Parathyroid adenoma (tissue), 2 donors: Measurements from ENCODE around the gene CAPN5.

ENCODE experiments used
- H2AFZ ChIP-seq: fragments of 300-600 bp; sonication (generic); one replicate; pipeline ENCODE4 v1.7.0; 2017; ENCODE audit warnings: antibody characterized with exemption, mild to moderate bottlenecking
- H3K27ac ChIP-seq: fragments of 300-600 bp; sonication (generic); one replicate; pipeline ENCODE4 v1.7.0; 2017
- H3K27me3 ChIP-seq: fragments of 300-600 bp; sonication (generic); one replicate; pipeline ENCODE4 v1.7.0; 2017; ENCODE audit warnings: low read length; ENCODE audit not compliant: control insufficient read depth, insufficient read depth
- H3K36me3 ChIP-seq: fragments of 300-600 bp; sonication (generic); one replicate; pipeline ENCODE4 v1.7.0; 2017; ENCODE audit warnings: low read length; ENCODE audit not compliant: control insufficient read depth, insufficient read depth
- H3K4me1 ChIP-seq: fragments of 300-600 bp; sonication (generic); one replicate; pipeline ENCODE4 v1.7.0; 2017; ENCODE audit warnings: control low read depth
- H3K4me2 ChIP-seq: fragments of 300-600 bp; sonication (generic); one replicate; pipeline ENCODE4 v1.7.0; 2017; ENCODE audit warnings: low read length
- H3K4me3 ChIP-seq: fragments of 300-600 bp; sonication (generic); one replicate; pipeline ENCODE4 v1.7.0; 2017; ENCODE audit warnings: low read depth, low read length
- H3K79me2 ChIP-seq: fragments of 300-600 bp; sonication (generic); one replicate; pipeline ENCODE4 v1.7.0; 2017; ENCODE audit warnings: control low read depth
- H3K9ac ChIP-seq: fragments of 300-600 bp; sonication (generic); one replicate; pipeline ENCODE4 v1.7.0; 2017; ENCODE audit warnings: mild to moderate bottlenecking
- H3K9me3 ChIP-seq: fragments of 300-600 bp; sonication (generic); one replicate; pipeline ENCODE4 v1.7.0; 2017; ENCODE audit warnings: low read length; ENCODE audit not compliant: control insufficient read depth
- TF ChIP-seq, protein P1 (sequence below): fragments of 300-600 bp; sonication (generic); IDR thresholded peaks from one replicate; pipeline ENCODE4 v1.7.0; 2017; ENCODE audit warnings: antibody characterized with exemption, mild to moderate bottlenecking
- donor health status: primary hyperparathyroidism.

Gene CAPN5

DNA sequence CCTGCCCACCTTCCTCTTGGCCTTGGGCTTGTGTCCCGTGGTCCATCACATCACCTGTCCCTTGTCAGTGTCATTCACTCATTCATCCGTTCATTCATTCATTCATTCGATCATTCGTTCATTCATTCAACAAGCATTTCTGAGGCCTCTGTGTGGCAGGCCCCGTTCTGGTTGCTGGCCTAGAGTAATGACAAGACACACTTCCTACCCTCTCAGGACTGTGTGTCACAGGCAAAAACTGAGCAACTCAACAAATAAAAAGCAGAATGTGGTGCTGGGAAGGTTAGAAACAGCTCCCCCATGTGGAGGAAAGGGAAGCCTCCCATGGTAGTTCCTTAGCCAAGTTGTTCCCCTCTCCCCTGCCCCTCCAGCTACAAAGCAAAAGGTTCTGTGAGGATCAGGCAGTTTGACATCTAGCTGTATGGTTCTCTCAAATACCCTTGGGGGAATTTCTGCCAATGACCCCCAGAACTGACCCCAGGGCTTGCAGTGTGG lies 34.3 kb downstream of the CAPN5 start:
- Histone ChIP-seq H3K4me1 (no peaks in the 10 kb centered on the region), H3K9me3 (no peaks in the 10 kb centered on the region), H3K4me3 (no peak overlapping the region), H3K4me2 (no peak overlapping the region), H3K9ac (no peak overlapping the region), H2AFZ (no peak overlapping the region), H3K36me3 (no peaks in the 10 kb centered on the region), H3K79me2 (no peaks in the 10 kb centered on the region), H3K27ac (no peak overlapping the region), H3K27me3 (no peaks in the 10 kb centered on the region)
- TF ChIP-seq, protein P1, sequence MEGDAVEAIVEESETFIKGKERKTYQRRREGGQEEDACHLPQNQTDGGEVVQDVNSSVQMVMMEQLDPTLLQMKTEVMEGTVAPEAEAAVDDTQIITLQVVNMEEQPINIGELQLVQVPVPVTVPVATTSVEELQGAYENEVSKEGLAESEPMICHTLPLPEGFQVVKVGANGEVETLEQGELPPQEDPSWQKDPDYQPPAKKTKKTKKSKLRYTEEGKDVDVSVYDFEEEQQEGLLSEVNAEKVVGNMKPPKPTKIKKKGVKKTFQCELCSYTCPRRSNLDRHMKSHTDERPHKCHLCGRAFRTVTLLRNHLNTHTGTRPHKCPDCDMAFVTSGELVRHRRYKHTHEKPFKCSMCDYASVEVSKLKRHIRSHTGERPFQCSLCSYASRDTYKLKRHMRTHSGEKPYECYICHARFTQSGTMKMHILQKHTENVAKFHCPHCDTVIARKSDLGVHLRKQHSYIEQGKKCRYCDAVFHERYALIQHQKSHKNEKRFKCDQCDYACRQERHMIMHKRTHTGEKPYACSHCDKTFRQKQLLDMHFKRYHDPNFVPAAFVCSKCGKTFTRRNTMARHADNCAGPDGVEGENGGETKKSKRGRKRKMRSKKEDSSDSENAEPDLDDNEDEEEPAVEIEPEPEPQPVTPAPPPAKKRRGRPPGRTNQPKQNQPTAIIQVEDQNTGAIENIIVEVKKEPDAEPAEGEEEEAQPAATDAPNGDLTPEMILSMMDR = no peak

DNA sequence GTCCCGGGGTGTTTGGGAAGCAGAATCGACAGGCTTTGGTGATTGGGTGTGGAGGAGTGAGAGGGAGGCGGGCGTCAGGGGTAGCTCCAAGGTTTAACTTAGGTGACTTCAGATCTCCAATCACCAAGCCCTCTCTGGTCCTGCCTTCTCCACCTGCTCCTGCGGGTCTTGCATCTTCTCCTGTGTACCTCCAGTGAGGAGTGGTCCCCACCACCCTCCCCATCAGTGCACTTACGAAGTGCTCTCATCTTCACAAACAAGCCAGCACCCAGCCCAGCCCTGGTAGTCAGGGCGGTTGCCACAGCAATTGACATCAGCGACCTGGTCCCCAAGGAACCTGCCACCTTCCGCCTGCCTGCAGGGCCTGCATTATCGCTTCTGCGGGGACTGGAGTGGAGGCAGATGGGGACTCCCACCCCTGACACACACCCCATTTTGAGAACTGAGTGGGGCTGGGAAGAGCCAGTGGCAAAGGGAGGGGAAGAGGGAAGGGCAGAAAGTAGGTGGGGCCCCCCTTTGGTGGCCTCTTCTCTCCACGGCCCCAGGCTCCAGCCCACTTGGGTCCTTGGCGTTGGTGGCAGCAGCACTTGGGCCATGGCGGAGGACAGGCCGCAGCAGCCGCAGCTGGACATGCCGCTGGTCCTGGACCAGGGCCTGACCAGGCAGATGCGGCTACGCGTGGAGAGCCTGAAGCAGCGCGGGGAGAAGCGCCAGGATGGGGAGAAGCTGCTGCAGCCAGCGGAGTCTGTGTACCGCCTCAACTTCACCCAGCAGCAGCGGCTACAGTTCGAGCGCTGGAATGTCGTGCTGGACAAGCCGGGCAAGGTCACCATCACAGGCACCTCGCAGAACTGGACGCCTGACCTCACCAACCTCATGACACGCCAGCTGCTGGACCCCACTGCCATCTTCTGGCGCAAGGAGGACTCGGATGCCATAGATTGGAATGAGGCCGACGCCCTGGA lies 35.8 kb downstream of the CAPN5 start, which contains the start of gene OMP:
OMP (plus strand) TSS at position 595 of the 965 bp plus-strand sequence; CDS start at position 595, 0 bp downstream.
- Histone ChIP-seq H3K27me3 (no peaks in the 10 kb centered on the region), H3K79me2 (no peaks in the 10 kb centered on the region), H3K4me2 (no peak within 1 kb of the TSS), H3K9ac (no peak within 1 kb of the TSS), H3K9me3 (no peaks in the 10 kb centered on the region), H3K4me1 (no peaks in the 10 kb centered on the region), H3K27ac (no peak within 1 kb of the TSS), H2AFZ (no peak within 1 kb of the TSS), H3K36me3 (no peaks in the 10 kb centered on the region), H3K4me3 (no peak within 1 kb of the TSS)
- TF ChIP-seq, protein P1 = no peak

DNA sequence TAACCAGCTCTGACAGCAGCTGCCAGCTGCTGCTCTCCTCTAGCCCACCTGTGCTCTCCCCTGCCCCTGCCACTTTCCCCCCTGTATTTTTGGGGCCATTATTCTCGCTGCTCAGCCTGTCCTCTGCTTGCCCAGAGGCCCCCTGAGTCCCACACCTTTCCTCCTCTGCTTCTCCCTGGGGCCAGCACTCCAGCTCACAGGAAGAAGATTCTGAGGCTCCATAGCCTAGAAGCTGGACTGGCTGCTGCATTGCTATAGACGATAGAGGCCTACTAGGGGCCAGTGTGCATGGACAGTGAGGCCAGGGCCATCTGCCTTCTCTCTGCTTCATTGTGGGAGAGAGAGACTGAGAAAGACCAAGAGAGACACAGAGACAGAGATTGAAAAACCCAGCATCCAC lies 36.5 kb downstream of the CAPN5 start:
- Histone ChIP-seq H3K4me1 (no peaks in the 10 kb centered on the region), H3K79me2 (no peaks in the 10 kb centered on the region), H3K4me3 (no peak overlapping the region), H3K27me3 (no peaks in the 10 kb centered on the region), H3K9me3 (no peaks in the 10 kb centered on the region), H3K4me2 (no peak overlapping the region), H3K36me3 (no peaks in the 10 kb centered on the region), H2AFZ (no peak overlapping the region), H3K9ac (no peak overlapping the region), H3K27ac (no peak overlapping the region)
- TF ChIP-seq, protein P1 = no peak

DNA sequence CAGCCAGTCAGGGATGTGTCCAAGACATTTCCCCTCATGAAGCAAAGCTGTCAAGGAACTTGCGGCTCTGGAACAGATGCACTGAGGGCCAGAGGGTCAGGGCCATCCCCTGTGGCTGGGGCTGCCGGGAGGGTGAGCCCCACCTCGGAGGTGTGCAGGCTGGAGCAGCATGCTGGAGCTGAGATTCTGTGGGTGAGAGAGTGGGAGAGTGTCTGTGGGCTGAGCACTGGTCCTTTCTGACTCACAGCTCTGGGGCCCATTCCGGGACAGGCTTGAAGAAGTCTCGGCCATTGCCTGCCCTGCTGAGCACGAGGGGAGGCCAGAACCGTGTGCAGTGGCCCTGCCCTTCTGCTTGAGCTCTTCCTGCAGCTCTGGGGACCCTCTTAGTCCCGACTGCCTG lies 38.0 kb downstream of the CAPN5 start:
- Histone ChIP-seq H3K79me2 (no peaks in the 10 kb centered on the region), H3K4me3 (no peak overlapping the region), H3K36me3 (no peaks in the 10 kb centered on the region), H2AFZ (no peak overlapping the region), H3K27ac (no peak overlapping the region), H3K9me3 (no peaks in the 10 kb centered on the region), H3K27me3 (no peaks in the 10 kb centered on the region), H3K4me2 (no peak overlapping the region), H3K9ac (no peak overlapping the region), H3K4me1 (no peaks in the 10 kb centered on the region)
- TF ChIP-seq, protein P1 = no peak
